GM18519 (cell line): Measurements from ENCODE around the gene GTF3C4.
"Not testable (repeated sequence)": the region's sequence is repeated elsewhere in the genome, so short reads cannot be mapped to it uniquely, and the experiment has no call there.

Experiments used
- ATAC-seq: cut with Tn5 transposase; IDR thresholded peaks from one replicate; pipeline ENCODE4 v1.9.1; 2021; ENCODE audit warnings: mild to moderate bottlenecking, moderate library complexity; ENCODE audit not compliant: unreplicated experiment, low FRiP score

Gene GTF3C4

DNA sequence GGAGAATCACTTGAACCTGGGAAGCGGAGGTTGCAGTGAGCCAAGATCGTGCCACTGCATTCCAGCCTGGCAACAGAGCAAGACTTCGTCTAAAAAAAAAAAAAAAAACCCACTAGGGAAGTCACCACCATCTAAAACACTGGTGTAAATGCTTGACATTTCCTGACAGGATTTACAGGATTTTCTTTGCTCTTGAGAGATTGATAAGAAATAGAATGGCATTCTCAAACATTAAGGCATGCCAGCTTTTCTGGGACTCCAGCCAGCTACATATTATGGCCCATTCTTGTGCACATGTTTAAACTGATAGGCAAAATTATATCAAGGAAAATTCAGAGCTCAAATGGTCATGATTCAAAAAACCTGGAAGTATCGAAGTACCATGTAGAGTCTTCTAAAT, 28.7 kb downstream of the GTF3C4 start:
- ATAC-seq, result no peak

DNA sequence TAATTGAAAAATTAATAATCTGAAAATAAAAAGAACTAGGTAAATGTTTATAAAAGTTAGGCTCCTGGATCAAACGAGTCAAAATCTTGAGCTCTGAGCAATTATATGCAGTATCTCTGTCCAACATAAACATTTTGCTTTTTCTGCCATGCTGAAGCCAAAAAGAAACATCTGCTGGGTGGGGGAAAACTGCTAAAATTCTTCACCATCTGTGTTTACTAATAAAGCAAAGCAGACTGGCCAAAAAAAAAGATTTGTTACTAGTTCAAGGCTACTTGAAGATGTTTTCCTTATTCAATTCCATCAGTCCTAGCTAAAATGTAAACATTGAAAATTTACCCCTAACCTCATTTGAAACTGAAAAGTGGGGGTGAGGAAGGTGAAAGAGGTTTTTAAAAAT, 29.7 kb downstream of the GTF3C4 start:
- no peak for ATAC-seq

DNA sequence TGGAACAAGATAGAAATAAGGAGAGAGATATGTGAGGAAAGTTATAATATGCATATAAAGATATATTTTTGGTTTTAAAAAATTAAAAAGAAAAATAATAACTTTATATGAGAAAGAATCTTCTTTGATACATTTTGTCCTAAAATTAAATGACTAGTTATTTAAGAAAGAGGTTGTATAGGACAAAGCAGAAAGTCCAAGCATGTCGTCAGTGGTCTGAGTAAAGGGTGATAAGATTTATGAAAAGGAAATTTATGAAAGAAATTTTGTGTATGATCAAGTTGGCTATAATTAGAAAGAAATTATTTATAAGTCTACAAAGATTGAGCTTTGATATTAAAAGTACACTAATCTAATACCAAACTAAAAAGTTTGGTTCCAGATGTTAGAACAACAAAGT, 32.0 kb downstream of the GTF3C4 start:
- no peak for ATAC-seq

DNA sequence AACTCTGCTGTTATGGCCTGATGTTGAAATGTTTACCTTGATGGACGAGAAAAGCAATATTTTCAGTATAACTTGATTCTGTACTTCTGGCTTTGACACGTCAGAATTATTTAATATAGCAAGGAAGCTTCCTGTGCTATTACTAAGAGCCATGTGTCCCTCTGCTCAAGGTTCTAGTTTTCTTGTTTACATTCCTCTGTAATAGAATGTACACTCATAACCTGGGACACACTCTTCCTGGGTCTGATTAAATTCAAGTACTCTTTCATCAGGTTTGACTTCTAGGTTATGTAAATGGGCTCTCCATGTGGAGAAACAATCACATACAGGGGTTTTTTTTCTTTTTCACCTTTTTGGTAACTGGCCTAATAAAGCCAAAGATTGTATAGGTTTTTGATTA, 33.1 kb downstream of the GTF3C4 start:
- ATAC-seq, result no peak

DNA sequence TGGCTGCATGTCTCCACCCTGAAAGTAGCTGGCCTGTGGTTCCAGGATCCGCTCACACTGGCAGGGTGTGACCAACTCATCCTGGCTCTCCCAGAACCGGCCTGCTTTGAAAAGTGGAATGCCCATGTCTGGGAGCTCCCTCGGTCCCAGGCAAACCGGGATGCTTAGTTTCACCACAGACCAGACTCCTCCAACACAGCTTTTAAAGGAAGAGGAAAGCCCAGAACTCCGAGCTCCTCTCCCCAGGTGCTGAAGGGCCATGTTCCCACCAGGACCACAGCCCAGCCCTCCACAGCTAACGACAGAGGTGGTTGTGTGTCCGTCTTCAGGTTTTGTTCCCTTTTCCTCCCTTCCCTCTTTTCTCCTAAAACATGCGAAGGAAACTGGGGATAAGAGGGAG, 38.0 kb downstream of the GTF3C4 start:
- ATAC-seq, result no peak

DNA sequence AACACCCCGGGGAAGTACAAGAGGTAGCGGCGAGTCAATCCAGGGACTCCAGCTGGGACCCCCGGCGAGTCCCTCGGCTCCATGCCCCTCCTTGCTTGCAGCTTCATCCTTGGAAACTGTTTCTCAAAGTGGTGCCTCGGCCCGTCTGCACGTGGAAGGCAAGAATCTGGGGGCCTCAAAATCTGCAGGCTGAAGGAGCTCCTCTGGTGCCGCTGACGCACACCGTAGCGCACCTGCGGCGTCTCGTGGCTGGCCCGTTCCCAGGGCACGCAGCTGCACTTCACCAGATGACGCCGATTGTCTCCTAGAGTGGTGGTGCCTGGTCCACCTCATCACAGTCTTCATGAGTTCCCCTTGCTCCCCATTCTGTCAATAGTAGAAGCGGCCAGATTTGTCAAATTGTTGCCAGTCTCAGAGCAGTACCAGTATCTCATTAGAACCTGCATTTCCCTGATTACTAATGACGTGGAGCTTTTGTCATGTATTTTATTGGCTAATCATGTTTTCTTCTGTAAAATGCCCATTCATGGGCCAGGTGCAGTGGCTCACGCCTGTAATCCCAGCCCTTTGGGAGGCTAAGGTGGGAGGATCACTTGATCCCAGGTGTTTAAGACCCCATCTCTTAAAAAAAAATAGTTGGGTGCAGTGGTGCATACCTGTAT, 38.6 kb downstream of the GTF3C4 start:
- no peak for ATAC-seq

DNA sequence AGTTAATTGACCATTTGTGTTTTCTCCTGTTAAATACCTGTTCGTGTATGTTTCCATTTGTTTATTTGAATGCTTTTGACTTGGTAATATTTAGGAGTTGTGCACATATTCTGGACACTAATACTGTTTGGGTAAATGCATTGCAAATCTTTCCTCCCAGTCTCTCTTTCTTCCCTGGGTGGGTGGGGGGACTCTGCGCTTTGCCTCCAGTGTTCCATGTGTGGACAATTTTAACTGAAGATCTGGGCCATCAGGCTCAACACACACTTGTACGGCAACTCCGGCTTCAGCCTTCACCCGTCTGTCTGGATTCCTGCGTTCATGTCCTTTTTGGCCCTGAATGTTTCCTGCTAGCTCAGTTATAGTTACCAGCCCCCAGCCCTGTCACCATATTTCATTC, 40.1 kb downstream of the GTF3C4 start:
- no peak for ATAC-seq

DNA sequence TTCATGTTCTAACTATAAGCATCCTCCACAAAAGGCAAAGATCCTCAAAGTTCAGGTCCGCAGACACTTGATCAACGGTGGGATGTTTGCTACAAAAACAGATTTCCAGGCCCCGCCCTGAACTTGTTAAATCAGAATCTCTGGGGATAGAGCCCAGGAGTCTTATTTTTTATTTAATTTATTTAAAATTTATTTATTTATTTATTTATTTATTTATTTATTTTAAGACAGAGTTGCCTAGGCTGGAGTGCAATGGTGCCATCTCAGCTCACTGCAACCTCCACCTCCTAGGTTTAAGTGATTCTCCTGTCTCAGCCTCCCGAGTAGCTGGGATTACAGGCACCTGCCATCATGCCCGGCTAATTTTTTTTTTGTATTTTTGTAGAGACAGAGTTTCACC, 40.9 kb downstream of the GTF3C4 start:
- ATAC-seq, result not testable (repeated sequence)

DNA sequence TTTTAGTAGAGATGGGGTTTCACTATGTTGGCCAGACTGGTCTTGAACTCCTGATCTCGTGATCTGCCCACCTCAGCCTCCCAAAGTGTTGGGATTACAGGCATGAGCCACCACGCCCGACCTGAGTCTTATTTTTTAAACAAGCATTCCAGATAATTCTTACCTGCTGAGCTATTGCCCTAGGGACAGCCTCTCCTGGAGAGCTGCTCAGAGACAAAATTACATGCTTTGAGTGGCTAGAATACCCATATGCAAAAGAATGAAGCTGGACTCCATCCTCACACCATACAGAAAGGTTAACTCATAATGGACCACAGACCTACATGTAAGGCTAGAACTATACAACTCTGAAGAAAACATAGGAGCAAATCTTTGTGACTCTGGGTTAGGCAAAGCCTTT, 41.6 kb downstream of the GTF3C4 start:
- ATAC-seq, result no peak

DNA sequence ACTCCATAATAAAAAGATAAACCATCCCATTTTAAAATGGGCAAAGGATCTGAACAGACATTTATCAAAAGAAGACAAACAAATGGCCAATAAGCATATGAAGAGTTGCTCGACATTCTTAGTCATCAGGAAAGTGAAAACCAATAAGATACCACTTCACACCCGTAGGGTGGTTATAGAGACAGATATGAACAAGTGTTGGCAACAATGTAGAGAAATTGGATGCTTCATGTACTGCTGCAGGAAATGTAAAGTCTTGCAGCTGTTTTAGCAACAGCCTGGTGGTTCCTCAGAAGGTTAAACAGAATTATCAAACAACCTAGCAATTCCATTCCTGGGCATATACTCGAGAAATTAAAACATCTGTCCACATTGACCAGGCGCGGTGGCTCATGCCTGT, 42.5 kb downstream of the GTF3C4 start:
- no peak for ATAC-seq

DNA sequence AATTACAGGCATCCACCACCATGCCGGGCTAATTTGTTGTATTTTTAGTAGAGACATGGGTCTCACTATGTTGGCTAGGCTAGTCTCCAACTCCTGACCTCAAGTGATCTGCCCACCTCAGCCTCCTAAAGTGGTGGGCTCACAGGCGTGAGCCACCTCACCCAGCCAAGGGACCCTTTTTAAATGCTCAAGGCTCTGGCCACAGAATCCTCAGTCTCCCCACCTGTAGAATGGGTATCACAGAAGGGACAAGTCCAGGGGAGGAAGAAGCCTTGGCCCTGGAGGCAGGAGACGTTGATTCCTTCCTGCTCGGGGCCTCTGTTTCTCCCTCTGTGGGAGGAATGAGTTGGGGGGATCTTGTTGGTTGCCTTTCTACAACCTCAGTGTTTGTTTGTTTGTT, 45.7 kb downstream of the GTF3C4 start:
- ATAC-seq, result no peak

DNA sequence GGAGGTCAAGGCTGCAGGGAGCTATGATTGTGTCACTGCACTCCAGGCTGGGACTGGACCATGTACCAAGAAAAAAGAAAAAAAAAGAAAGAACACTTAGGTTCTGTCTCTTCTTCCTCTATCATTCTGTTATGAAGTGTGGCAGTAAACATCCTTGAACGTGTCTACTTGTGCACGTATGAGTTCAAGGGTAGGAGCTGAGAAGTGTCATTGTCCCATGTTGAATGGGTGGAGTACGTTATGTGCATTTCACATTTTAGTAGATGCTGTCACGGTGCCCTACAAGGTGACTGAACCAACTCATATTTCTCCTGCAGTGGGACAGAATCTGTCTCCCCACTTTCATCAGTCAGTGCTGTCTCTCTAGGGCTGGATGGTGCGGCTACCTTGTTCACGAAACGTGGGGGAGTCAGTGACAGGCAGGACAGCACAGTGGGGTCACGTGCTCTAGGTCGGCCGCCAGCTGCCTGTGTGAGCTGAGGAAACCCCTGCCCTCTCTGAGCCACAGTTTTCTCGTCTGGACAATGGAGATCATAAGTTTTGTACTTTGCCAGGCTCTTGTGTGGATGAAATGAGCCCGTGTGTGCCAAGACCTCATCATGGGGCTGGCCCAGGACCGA, 47.2 kb downstream of the GTF3C4 start:
- ATAC-seq, result no peak

DNA sequence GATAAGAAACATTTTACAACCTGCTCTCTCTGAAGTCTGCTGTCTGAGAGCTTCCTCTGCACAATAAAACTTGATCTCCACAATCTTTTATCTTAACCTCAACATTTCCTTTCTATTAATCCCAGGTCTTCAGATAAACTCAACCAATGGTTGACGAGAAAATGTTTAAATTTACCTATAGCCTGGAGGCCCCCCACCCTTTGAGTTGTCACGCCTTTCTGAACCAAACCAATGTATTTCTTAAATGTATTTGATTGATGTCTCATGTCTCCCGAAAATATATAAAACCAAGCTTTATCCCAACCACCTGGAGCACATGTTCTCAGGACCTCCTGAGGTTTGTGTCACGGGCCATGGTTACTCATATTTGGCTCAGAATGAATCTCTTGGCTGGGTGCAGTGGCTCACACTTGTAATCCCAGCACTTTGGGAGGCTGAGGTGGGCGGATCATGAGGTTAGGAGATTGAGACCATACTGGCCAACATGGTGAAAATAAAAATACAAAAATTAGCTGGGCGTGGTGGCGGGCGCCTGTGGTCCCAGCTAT, 48.2 kb downstream of the GTF3C4 start:
- ATAC-seq, result not testable (repeated sequence)

DNA sequence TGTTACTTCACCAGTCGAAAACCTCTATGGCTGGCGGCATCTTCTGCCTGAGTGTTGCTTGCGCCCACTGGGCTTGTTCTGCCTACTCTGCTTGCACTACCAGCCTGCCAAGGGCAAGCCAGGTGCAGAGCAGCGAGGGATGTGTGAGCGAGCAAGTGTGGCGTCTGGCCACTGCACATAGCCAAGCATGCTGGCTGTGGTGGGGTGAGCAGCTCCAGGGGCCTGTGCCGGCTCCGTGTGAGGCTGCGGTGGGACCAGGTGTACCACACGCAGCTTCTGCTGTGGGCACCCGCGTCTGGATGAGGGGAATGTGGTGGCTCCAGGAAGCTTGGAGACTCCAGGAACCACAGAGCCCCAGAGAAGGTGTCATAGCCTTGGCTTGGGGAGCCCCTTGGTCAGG, 51.4 kb downstream of the GTF3C4 start:
- no peak for ATAC-seq

DNA sequence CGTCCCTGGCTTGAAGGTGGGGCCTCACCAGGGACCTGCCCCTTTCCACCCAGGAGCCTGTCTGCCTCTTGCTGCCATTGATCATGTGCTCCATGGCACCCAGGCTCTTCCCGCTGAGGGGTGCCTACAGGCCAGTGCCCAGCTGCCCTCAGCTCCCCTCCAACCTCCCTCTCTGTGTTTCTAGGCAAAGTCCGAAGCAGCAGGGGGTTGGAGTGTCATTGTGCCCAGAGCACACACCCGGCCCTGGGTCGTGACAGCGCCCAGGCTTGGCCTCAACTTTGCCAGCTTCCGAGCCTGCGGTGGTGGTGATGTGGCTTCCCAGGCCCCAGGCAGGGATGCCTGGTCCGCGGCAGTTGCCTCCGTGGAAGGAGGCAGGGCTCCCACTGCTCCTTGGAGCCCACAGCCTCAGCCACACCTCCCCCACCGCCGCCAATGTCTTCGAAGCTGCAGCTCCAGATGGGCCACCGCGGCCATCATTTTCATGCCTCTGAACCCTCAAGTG, 52.4 kb downstream of the GTF3C4 start:
- no peak for ATAC-seq

DNA sequence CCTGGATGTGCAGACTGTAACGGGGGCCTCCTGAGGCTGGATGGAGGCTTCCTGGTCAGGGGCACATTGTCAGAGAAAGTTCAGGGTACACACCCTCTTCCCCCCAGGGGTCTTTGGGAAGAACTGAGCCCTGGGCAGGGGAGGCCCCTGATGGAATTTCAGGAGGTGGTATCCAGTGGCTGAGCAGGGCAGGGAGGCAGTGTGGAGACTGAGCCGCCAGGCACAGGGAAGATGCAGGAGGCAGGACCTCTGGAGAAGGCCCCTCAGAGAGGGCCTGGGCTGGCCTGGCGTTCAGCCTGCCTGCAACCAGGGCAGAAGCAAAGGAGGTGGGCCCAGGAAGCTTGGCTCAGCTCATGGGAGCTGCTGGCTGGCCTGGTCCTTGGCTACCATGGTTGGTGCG, 53.5 kb downstream of the GTF3C4 start:
- ATAC-seq, result no peak

DNA sequence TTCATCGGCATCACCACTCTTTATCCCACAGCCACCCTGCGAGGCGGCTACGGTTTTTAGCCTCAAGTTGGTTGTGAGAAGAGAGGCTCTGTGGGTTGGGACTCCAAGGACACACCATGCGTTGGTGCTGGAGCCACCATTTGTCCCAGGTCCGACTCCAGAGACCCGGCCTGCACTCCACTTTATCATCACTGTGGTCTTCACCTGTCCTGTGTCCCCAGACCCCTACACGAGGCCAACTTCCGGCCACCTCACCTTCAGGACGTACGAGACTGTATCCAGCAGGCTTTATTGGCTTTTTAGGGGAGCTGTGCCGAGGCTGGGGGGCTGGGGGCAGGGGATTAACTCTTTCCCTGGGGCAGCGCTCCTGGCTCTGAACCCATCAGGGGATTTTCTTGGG, 55.0 kb downstream of the GTF3C4 start:
- no peak for ATAC-seq

DNA sequence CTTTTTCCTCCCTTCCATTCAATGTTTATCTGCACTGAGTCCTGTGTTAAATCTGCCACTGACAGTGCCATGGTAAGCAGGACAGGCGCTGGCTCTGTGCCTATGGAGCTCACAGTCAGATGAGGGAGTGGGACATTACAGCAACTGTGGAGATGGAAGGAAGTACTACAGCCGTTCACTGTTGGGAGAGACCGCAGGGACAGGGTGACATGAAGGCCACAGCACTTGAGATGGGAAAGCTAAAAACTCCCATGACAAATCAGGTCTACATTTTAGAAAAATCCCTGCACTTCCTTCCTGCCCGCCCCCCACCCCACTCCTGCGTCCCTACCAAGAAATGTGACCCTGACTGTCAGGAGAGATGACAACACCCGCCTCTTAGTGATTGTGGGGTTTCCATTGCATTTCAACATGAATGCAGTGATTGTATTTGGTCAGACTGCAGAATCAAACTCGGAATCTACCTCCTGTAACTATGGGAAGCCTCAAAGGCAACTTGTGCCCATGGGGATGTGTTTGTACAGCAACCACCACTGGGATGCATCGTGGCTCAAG, 56.4 kb downstream of the GTF3C4 start:
- ATAC-seq, result no peak

DNA sequence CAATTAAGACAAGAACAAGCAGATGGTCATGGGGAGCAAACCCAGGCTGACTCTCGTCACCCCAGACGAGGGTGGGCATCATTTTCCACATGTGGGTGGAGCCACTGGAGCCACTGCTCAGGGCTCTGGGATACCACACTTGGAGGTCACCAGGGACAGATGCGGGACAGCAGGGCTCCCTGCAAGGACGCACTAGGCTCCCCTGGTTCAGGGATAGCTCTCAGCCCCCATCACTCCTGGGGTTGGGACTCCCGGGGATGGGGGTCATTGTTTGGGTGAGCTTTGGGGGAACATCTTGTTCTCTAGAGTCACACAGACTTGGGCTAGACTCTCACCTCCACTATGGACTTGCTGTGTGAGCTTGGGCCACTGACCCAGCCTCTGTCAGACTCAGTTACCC, 57.8 kb downstream of the GTF3C4 start:
- ATAC-seq, result no peak

DNA sequence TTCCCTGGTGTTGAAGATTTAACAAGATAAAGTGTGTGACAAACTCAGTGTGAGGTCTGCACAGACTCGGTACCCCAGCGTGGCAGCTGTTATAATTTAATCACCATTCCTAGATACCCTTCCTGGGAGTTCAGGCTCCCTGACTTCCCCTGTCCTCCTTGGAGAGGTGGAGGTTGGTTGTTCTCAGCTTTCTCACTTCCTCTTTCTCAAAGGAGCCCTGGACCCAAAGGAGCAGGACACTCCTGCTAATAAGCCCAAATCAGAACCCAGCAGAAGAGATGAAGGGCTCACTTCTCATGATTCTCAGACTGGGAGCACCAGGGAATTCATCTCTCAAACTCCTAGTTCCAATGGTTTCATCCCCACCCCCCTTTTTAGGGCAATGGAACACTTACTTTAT, 58.2 kb downstream of the GTF3C4 start:
- ATAC-seq, result no peak

DNA sequence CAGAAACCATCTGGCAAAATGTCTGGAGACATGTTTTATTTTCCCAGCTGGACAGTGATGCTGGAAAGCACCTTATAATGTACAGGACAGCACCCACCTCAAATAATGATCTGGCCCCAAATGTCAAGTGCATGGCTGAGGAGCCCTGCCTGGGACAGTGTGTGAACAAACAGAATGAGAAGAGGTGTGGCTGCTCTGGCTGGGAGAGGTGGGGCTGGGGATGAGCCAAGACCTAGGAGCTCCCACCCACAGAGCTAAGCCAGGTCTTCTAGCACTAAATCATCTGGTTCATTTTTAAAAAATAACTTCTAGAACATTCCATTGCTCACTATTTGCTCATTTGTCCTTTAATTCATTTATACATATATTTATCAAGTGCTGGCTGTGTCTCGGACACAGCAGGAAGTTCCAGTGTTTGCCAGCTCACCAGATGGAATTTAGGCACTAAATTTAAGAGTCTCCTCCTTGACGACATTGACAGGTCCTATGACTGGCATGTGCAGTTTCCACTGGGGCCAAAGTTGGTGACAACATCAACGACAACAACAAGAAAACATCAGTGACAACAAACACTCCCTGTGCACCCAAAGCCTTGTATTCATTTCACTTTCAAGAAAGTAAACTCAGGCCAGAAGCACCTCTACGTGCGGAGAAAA, 59.1 kb downstream of the GTF3C4 start:
- ATAC-seq, result no peak
